H1 (cell line): ENCODE data around the gene HOXA11. TPM values are rescaled to one million over a fixed set of nuclear protein-coding genes. Genes with fewer than 3 reads are reported as not detected.

Experiments
- CTCF ChIA-PET: fragments of 300-600 bp; sonication (Branson Sonifier 250); formaldehyde crosslinking; loops from one replicate; lab custom pipeline; 2021; ENCODE audit not compliant: partially characterized antibody; lab: Charles Lee
- POLR2A ChIA-PET: fragments of 300-600 bp; sonication (Branson Sonifier 250); formaldehyde crosslinking; loops from one replicate; lab custom pipeline; 2021; ENCODE audit warnings: inconsistent platforms; ENCODE audit not compliant: partially characterized antibody; lab: Charles Lee
- DNase-seq, 2 experiments: peaks; one replicate each; pipeline versions ENCODE4 v3.0.0 to v3.0.0-alpha.2; 2010 to 2022; ENCODE audit warnings: low spot score in 2 of 2, low read depth in 1 of 2, mixed read lengths in 1 of 2
- FAIRE-seq: peaks from 2 replicates; lab custom pipeline; 2011; peaks lifted over from hg19 to GRCh38; lab: Jason Lieb, UNC
- H2AFZ ChIP-seq: 2 replicates; pipeline ENCODE4 v1.8.1; 2012; ENCODE audit warnings: low read length, inconsistent platforms
- H2AK5ac ChIP-seq: 2 replicates; pipeline ENCODE4 v1.6.1; 2013; ENCODE audit warnings: low read depth, low read length
- H2BK120ac ChIP-seq: replicated peaks from 2 replicates; pipeline ENCODE3; 2013; ENCODE audit warnings: low read depth, low read length, inconsistent platforms
- H2BK12ac ChIP-seq: 2 replicates; pipeline ENCODE4 v1.6.1; 2013; ENCODE audit warnings: low read depth, low read length
- H2BK15ac ChIP-seq: 2 replicates; pipeline ENCODE4 v1.6.1; 2013; ENCODE audit warnings: low read length
- H2BK20ac ChIP-seq: 2 replicates; pipeline ENCODE4 v1.6.1; 2013; ENCODE audit warnings: low read length
- H2BK5ac ChIP-seq: 2 replicates; pipeline ENCODE4 v1.6.1; 2013; ENCODE audit warnings: low read depth, low read length
- H3K14ac ChIP-seq: 2 replicates; pipeline ENCODE4 v1.6.1; 2013; ENCODE audit warnings: inconsistent platforms; ENCODE audit not compliant: insufficient read length
- H3K18ac ChIP-seq: 2 replicates; pipeline ENCODE4 v1.6.1; 2013; ENCODE audit warnings: low read length; ENCODE audit errors: extremely low read depth
- H3K23ac ChIP-seq: 2 replicates; pipeline ENCODE4 v1.6.1; 2013; ENCODE audit warnings: inconsistent platforms; ENCODE audit not compliant: insufficient read length
- H3K23me2 ChIP-seq: 2 replicates; pipeline ENCODE4 v1.6.1; 2013; ENCODE audit warnings: low read depth, low read length
- H3K27ac ChIP-seq: 2 replicates; pipeline ENCODE4 v1.6.1; 2011; ENCODE audit warnings: low read depth, low read length, inconsistent platforms
- H3K27me3 ChIP-seq, 4 experiments: replicated peaks in 1 of 4; 1 replicate in 1 of 4; 2 replicates in 3 of 4; pipeline versions ENCODE4 v1.6.1 to v1.8.1; 2011 to 2013; ENCODE audit warnings: low read length in 3 of 4, mild to moderate bottlenecking in 3 of 4, inconsistent platforms in 2 of 4, mixed read lengths in 2 of 4, moderate library complexity in 1 of 4; ENCODE audit not compliant: control insufficient read depth in 3 of 4, insufficient read depth in 3 of 4; ENCODE audit errors: extremely low read depth in 1 of 4
- H3K36me3 ChIP-seq, 4 experiments: 2 replicates each; pipeline versions ENCODE4 v1.6.1 to v1.8.1; 2011 to 2013; ENCODE audit warnings: mild to moderate bottlenecking in 4 of 4, low read length in 3 of 4, moderate library complexity in 2 of 4, control low read depth in 1 of 4, inconsistent platforms in 1 of 4; ENCODE audit not compliant: insufficient read depth in 4 of 4, control insufficient read depth in 2 of 4
- H3K4ac ChIP-seq: replicated peaks from 2 replicates; pipeline ENCODE3; 2013; ENCODE audit warnings: low read length, low read depth, mixed read lengths, inconsistent platforms; ENCODE audit not compliant: insufficient read length
- H3K4me1 ChIP-seq, 4 experiments: replicated peaks in 1 of 4; 1 replicate in 1 of 4; 2 replicates in 3 of 4; pipeline versions ENCODE4 v1.6.1 to v1.8.1; 2011 to 2013; ENCODE audit warnings: low read length in 3 of 4, inconsistent platforms in 2 of 4, mixed read lengths in 1 of 4; ENCODE audit not compliant: insufficient read depth in 4 of 4, control insufficient read depth in 3 of 4
- H3K4me2 ChIP-seq, 2 experiments: 2 replicates each; pipeline versions ENCODE4 v1.6.1 to v1.8.1; 2011 to 2013; ENCODE audit warnings: low read depth in 2 of 2, low read length in 2 of 2, control low read depth in 1 of 2, inconsistent platforms in 1 of 2, mild to moderate bottlenecking in 1 of 2; ENCODE audit not compliant: insufficient read depth in 1 of 2
- H3K4me3 ChIP-seq, 4 experiments: fragments of 200-600, 300-600 bp in 1 of 4; sonication (generic), shearing (Covaris generic), sonication (Bioruptor Twin) in 1 of 4; 2 replicates each; pipeline versions ENCODE4 v1.5.1 to v1.8.1; 2011 to 2016; ENCODE audit warnings: low read length in 4 of 4, low read depth in 3 of 4, control low read depth in 2 of 4, inconsistent platforms in 2 of 4, mild to moderate bottlenecking in 2 of 4, mixed read lengths in 1 of 4, moderate library complexity in 1 of 4; ENCODE audit not compliant: insufficient read depth in 2 of 4; ENCODE audit errors: extremely low read depth in 1 of 4
- H3K56ac ChIP-seq: replicated peaks from 2 replicates; pipeline ENCODE3; 2013; ENCODE audit warnings: low read depth, mild to moderate bottlenecking, mixed read lengths, low read length, inconsistent platforms; ENCODE audit not compliant: insufficient read length
- H3K79me1 ChIP-seq: 2 replicates; pipeline ENCODE4 v1.6.1; 2013; ENCODE audit warnings: low read depth, low read length, control low read depth
- H3K79me2 ChIP-seq, 2 experiments: 2 replicates each; pipeline versions ENCODE4 v1.6.1 to v1.8.1; 2012 to 2013; ENCODE audit warnings: low read length in 2 of 2, mild to moderate bottlenecking in 2 of 2, inconsistent platforms in 1 of 2; ENCODE audit not compliant: insufficient read depth in 2 of 2, control insufficient read depth in 1 of 2
- H3K9ac ChIP-seq, 4 experiments: replicated peaks in 1 of 4; 1 replicate in 1 of 4; 2 replicates in 3 of 4; pipeline versions ENCODE4 v1.6.1 to v1.8.1; 2011 to 2013; ENCODE audit warnings: low read depth in 3 of 4, low read length in 3 of 4, control low read depth in 2 of 4, mild to moderate bottlenecking in 2 of 4, moderate library complexity in 2 of 4, inconsistent platforms in 1 of 4; ENCODE audit errors: extremely low read depth in 1 of 4
- H3K9me3 ChIP-seq, 2 experiments: 2 replicates each; pipeline versions ENCODE4 v1.6.1 to v1.8.1; 2012 to 2013; ENCODE audit warnings: mild to moderate bottlenecking in 2 of 2, moderate library complexity in 2 of 2, control low read depth in 1 of 2, inconsistent platforms in 1 of 2, low read depth in 1 of 2, low read length in 1 of 2, mixed read lengths in 1 of 2; ENCODE audit not compliant: insufficient read depth in 2 of 2
- H4K20me1 ChIP-seq, 2 experiments: replicated peaks in 1 of 2; 2 replicates each; pipeline versions ENCODE3 to v1.8.1; 2011 to 2013; ENCODE audit warnings: inconsistent platforms in 2 of 2, low read length in 2 of 2, mild to moderate bottlenecking in 1 of 2; ENCODE audit not compliant: insufficient read depth in 2 of 2, control insufficient read depth in 1 of 2
- H4K5ac ChIP-seq: 2 replicates; pipeline ENCODE4 v1.6.1; 2013; ENCODE audit warnings: low read length, low read depth, mixed read lengths, inconsistent platforms; ENCODE audit not compliant: insufficient read length
- H4K8ac ChIP-seq: 2 replicates; pipeline ENCODE4 v1.8.0; 2013; ENCODE audit warnings: mild to moderate bottlenecking, moderate library complexity, low read length, inconsistent platforms; ENCODE audit not compliant: insufficient read depth; ENCODE audit errors: extremely low read depth
- H4K91ac ChIP-seq: replicated peaks from 2 replicates; pipeline ENCODE3; 2013; ENCODE audit warnings: low read length, mixed read lengths, inconsistent platforms; ENCODE audit not compliant: insufficient read length
- CBX8 ChIP-seq: fragments of 300-800, 300-1000 bp; sonication (generic); IDR thresholded peaks from 2 replicates; pipeline ENCODE4 v1.7.1; 2016; ENCODE audit warnings: low read depth, low read length, borderline replicate concordance
- KDM5A ChIP-seq: fragments of 200-600 bp; IDR thresholded peaks from 2 replicates; pipeline ENCODE4 v1.7.1; 2012; ENCODE audit warnings: mild to moderate bottlenecking, low read length, inconsistent platforms, mixed read lengths
- WGBS, 2 experiments: shearing (Covaris generic) in 1 of 2; methylation state at CpG; one replicate each; pipeline versions ENCODE4 v1.1.6 to v1.1.7; 2013 to 2015; ENCODE audit warnings: low lambda C conversion rate in 2 of 2, mixed read lengths in 2 of 2, inconsistent platforms in 1 of 2, low coverage in 1 of 2, missing lambda C conversion rate in 1 of 2; ENCODE audit not compliant: insufficient replicate concordance in 2 of 2, insufficient coverage in 1 of 2, insufficient read length in 1 of 2; ENCODE audit errors: extremely low coverage in 1 of 2, missing lambda C conversion rate in 1 of 2; 5-methylcytosine and 5-hydroxymethylcytosine counted together
- polyA plus RNA-seq, 7 experiments: library from polyadenylated mRNA; depleted of rRNA in 3 of 7; stranded (reverse) in 5 of 7; unstranded in 2 of 7; fragments of >200 nt in 5 of 7; fragments of 200-250 nt in 2 of 7; gene quantifications; 1 replicate in 5 of 7; 2 replicates in 1 of 7; 4 replicates in 1 of 7; pipeline versions ENCODE4 v1.2.1 to v1.2.3, GENCODE V29; 2011 to 2013; ENCODE audit warnings: missing spikeins in 2 of 7, mixed read lengths in 2 of 7
- total RNA-seq: library from RNA; stranded (reverse); fragmentation: NEBNext Ultra II Directional; extraction: Animal tissue kit (Norgen Biotek cat#: 25700); gene quantifications from 2 replicates; pipeline ENCODE4 v1.2.1, GENCODE V29; 2021

The HOXA11 gene
- total and polyA plus RNA-seq, 2 of the 8 experiments (the other 6 are each of a cell fraction or from before 2014, with no cell fraction given) = not detected

DNA sequence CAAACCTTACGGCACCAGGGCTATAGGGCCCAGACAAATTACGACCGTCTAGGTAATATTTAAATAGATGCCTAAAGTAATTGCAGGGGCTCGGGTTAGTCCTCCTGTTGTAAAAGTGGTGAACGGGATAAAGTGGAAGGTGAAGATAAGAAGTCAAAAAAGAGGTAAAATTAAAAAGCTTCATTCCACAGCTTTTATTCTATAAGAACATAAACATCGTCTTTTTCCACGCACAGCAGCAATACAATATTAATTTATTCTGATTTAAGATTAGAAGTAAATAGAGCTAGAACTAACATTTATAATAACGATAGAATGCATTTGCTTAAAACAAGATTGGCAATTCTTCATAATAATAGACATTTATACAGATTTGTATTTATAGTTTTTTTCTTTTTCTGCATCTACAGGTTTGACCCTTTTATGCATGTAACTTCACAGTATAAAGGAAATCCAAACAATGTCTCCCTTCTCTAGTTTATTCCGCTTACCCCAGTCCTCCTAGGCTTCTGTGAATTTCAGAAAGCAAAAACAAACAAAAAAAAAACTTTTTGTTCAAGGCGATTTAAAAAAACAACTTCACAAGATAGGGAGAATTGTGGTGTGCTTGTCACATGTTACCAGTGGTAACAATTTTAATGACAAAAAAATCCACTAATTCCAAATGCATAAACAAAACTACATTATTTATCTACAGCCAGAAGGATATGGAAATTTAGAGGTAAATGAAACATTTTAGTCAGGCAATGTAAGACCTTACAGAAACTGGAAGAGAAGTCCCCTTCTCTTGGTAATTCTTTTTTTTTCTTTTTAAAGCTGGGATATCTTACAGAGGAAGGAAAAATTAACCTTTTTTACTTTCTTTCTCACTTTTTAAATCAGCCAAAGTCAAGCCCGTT is 14.4 kb downstream of the HOXA11 start:
- Histone ChIP-seq H3K4me3 (no peak overlapping the region), H2BK5ac (no peak overlapping the region), H3K18ac (no peak overlapping the region), H2BK120ac (no peak overlapping the region), H3K9ac (no peak overlapping the region), H3K79me2 (no peaks in the 10 kb centered on the region), H2AK5ac (no peak overlapping the region), H3K4me2 (no peak overlapping the region), H3K27me3 (peaks cover 95 to 100% (median 100%) of the 10 kb centered on the region in 4 experiments), H2BK15ac (no peak overlapping the region), H4K5ac (no peak overlapping the region), H2BK12ac (no peak overlapping the region), H3K23ac (no peak overlapping the region), H2BK20ac (no peak overlapping the region), H3K79me1 (no peaks in the 10 kb centered on the region), H3K56ac (no peak overlapping the region), H3K4ac (no peak overlapping the region), H3K27ac (no peak overlapping the region), H3K14ac (no peak overlapping the region), H3K9me3 (no peaks in the 10 kb centered on the region; a peak in 1 of 4 replicates), H4K20me1 (peaks cover 33 to 53% of the 10 kb centered on the region in 2 experiments), H4K8ac (no peak overlapping the region), H3K4me1 (peaks cover 3 to 11% (median 4%) of the 10 kb centered on the region in 4 experiments; a peak in 5 of 7 replicates), H2AFZ (no peak overlapping the region), H3K23me2 (no peaks in the 10 kb centered on the region; the same call in 1 of the 2 replicates), H4K91ac (no peak overlapping the region), H3K36me3 (peaks cover 0 to 24% (median 0%) of the 10 kb centered on the region in 4 experiments; a peak in 1 of 8 replicates)
- ChIA-PET POLR2A (no interaction called here), CTCF (interaction anchor here (0.8 to 5.4 kb wide), 5 partner anchors 9 to 65 kb away, joined by 3 to 26 read pairs (median 5); partner anchors contain the start of gene HOXA5)
- peak in 1 of 2 experiments; percentile 17 for DNase-seq
- TF ChIP-seq KDM5A (no peak), CBX8 (peak; percentile 93; the same call in 1 of the 2 replicates)
- peak; percentile 90 for FAIRE-seq
- WGBS, 2 experiments = 37% methylated on average over 11 of the region's 11 CpGs; no CpG with 5 or more reads in 1 of the 2 experiments
